ENCODE results near the gene NME3. TPM values are rescaled to one million over a fixed set of nuclear protein-coding genes. Genes with fewer than 3 reads are reported as not detected.

NME3 gene
- total RNA-seq, 1 experiment from 2014 or later, result 76.9 TPM

GRCh38 chr16:1751946-1752345 is 19.4 kb downstream of the NME3 start:
- Histone ChIP-seq H3K4ac (ENCODE audit: low read depth, low read length) (no peak overlapping the region), H3K23me2 (ENCODE audit: insufficient read length, low read depth, low read length, poor library complexity, severe bottlenecking) (no peaks in the 10 kb centered on the region), H2BK12ac (ENCODE audit: insufficient read length, low read depth, low read length) (no peak overlapping the region), H4K20me1 (ENCODE audit: control insufficient read depth, insufficient read depth, insufficient read length) (no peaks in the 10 kb centered on the region), H3K27ac (ENCODE audit: insufficient read length, low read depth, low read length) (no peak overlapping the region), H2BK5ac (ENCODE audit: insufficient read length, low read length) (no peak overlapping the region), H3K56ac (ENCODE audit: insufficient read length, low read depth, low read length) (no peak overlapping the region), H3K9ac (ENCODE audit: extremely low read depth, insufficient read length, low read length) (no peak overlapping the region), H3K27me3 (ENCODE audit: insufficient read depth, low read length) (no peaks in the 10 kb centered on the region), H4K5ac (ENCODE audit: insufficient read length, low read depth, low read length) (no peak overlapping the region), H3K9me3 (ENCODE audit: control insufficient read depth, low read depth, low read length) (no peaks in the 10 kb centered on the region), H3T11ph (ENCODE audit: low read length) (no peak overlapping the region), H4K8ac (replicated peaks; ENCODE audit: insufficient read length, low read depth, low read length) (no peak overlapping the region), H3K79me1 (ENCODE audit: insufficient read depth, low read depth, low read length, poor library complexity, severe bottlenecking) (no peaks in the 10 kb centered on the region), H3K23ac (ENCODE audit: insufficient read length, low read depth, low read length) (no peak overlapping the region), H3K4me1 (ENCODE audit: insufficient read depth, low read length) (no peaks in the 10 kb centered on the region), H2AK5ac (ENCODE audit: insufficient read length, low read length) (no peak overlapping the region), H3K14ac (ENCODE audit: insufficient read depth, low read length) (no peak overlapping the region), H2BK20ac (ENCODE audit: low read depth, low read length, poor library complexity, severe bottlenecking) (no peak overlapping the region), H3K79me2 (ENCODE audit: insufficient read depth, low read length) (no peaks in the 10 kb centered on the region), H4K91ac (ENCODE audit: insufficient read length, low read depth, low read length) (no peak overlapping the region), H2BK120ac (ENCODE audit: low read depth, low read length, poor library complexity, severe bottlenecking) (no peak overlapping the region), H2BK15ac (ENCODE audit: low read depth, low read length) (no peak overlapping the region), H2AFZ (ENCODE audit: low read length) (no peak overlapping the region), H3K4me2 (ENCODE audit: insufficient read depth, insufficient read length, low read length) (no peak overlapping the region), H3K18ac (ENCODE audit: insufficient read length, low read depth, low read length) (no peak overlapping the region)
- Mint-ChIP-seq H3K4me1 (no peaks in the 10 kb centered on the region), H3K27ac (no peak overlapping the region), H3K4me3 (no peak overlapping the region), H3K9me3 (no peaks in the 10 kb centered on the region), H3K27me3 (ENCODE audit: low read depth) (no peaks in the 10 kb centered on the region), H3K36me3 (ENCODE audit: insufficient read depth in 1 of 3, low read depth in 3 of 3) (peaks cover 0 to 42% (median 34%) of the 10 kb centered on the region in 3 experiments; a peak in 6 of 7 replicates)
- no peak for DNase-seq
- TF ChIP-seq CTCF (conservative IDR thresholded peaks at IDR 0.05), result no peak
- no CpG with 5 or more reads among the region's 16 CpGs for WGBS (ENCODE audit: extremely low coverage, insufficient read length, low lambda C conversion rate)

Measured in H9 (cell line).